AG09309 (cell line): ENCODE results near the gene TRIO.

Experiments used
- DNase-seq: peaks from one replicate; pipeline ENCODE4 v3.0.0-alpha.2; 2010; ENCODE audit warnings: low read depth
- H3K4me3 ChIP-seq: 2 replicates; pipeline ENCODE4 v1.5.1; 2011; ENCODE audit warnings: mild to moderate bottlenecking, low read depth, low read length, moderate library complexity; ENCODE audit not compliant: control insufficient read depth
- CTCF ChIP-seq: IDR thresholded peaks from 2 replicates; pipeline ENCODE4 v1.5.1; 2011; ENCODE audit warnings: mild to moderate bottlenecking, low read depth, low read length, inconsistent platforms; ENCODE audit not compliant: insufficient read depth, control insufficient read depth; ENCODE audit errors: missing control alignments

The TRIO gene

GRCh38 chr5:14176888-14177287 is 33.7 kb downstream of the TRIO start:
- no peak for DNase-seq
- H3K4me3 ChIP-seq, result no peak overlapping the region
- TF ChIP-seq CTCF, result no peak

- no peak for DNase-seq
- no peak overlapping the region for H3K4me3 ChIP-seq
- TF ChIP-seq CTCF, result no peak
These were observed 34.5 kb downstream of the TRIO start for GRCh38 chr5:14177634-14178033.

- H3K4me3 ChIP-seq, result no peak overlapping the region
- no peak for TF ChIP-seq CTCF
- DNase-seq, result no peak
These were observed 34.9 kb downstream of the TRIO start for GRCh38 chr5:14178091-14178490.

- peak; percentile 68 for DNase-seq
- TF ChIP-seq CTCF, result no peak
- H3K4me3 ChIP-seq, result no peak overlapping the region; the same call in 1 of the 2 replicates
These were observed 35.6 kb downstream of the TRIO start for GRCh38 chr5:14178671-14179211.

GRCh38 chr5:14179446-14179845 is 36.3 kb downstream of the TRIO start:
- H3K4me3 ChIP-seq, result no peak overlapping the region
- DNase-seq, result no peak
- TF ChIP-seq CTCF, result no peak

GRCh38 chr5:14180437-14180836 is 37.3 kb downstream of the TRIO start:
- H3K4me3 ChIP-seq, result no peak overlapping the region
- no peak for TF ChIP-seq CTCF
- no peak for DNase-seq
